Vagina (tissue), 2 donors: ENCODE data around the gene FBXL4.

Experiments
- CTCF ChIP-seq, 3 experiments: fragments of 450-650 bp in 2 of 3; fragments of 200-600 bp in 1 of 3; sonication (generic) in 1 of 3; IDR thresholded peaks; one replicate each; pipeline ENCODE4 v1.5.1; 2017 to 2019; ENCODE audit warnings: antibody characterized with exemption in 3 of 3, mild to moderate bottlenecking in 2 of 3, moderate library complexity in 2 of 3
- POLR2A ChIP-seq, 2 donors: fragments of 450-650 bp; IDR thresholded peaks; one replicate each; pipeline ENCODE4 v1.6.1; 2017; ENCODE audit warnings: antibody characterized with exemption in 2 of 2, mild to moderate bottlenecking in 2 of 2, moderate library complexity in 2 of 2
- POLR2AphosphoS5 ChIP-seq, 2 donors: sonication (generic); formaldehyde crosslinking; IDR thresholded peaks; one replicate each; pipeline ENCODE4 v1.9.0; 2017; ENCODE audit warnings: antibody characterized with exemption in 2 of 2, mild to moderate bottlenecking in 2 of 2, low read depth in 1 of 2; ENCODE audit not compliant: insufficient read depth in 1 of 2

- no peak for TF ChIP-seq CTCF (IDR thresholded peaks at IDR 0.05)
- TF ChIP-seq POLR2A (IDR thresholded peaks at IDR 0.05), result no peak
- no peak for TF ChIP-seq POLR2AphosphoS5 (IDR thresholded peaks at IDR 0.05; ENCODE audit: insufficient read depth in 1 of 2, low read depth in 1 of 2)
Observed at GRCh38 chr6:98847779-98848538, 99.8 kb downstream of the FBXL4 start.
